GM23338 (cell line): ENCODE measurements around the gene COL4A2. TPM values are rescaled to one million over a fixed set of nuclear protein-coding genes. Genes with fewer than 3 reads are reported as not detected.

Experiments used
- ATAC-seq: fragments of 200-7000 bp; cut with Tn5 transposase; 3 replicates; pipeline ENCODE4 v1.9.1; 2020
- DNase-seq: peaks from one replicate; pipeline ENCODE4 v3.0.0-alpha.2; 2015; ENCODE audit warnings: low spot score
- H2AFZ ChIP-seq: fragments of 200-600 bp; sonication (generic); 2 replicates; pipeline ENCODE4 v1.8.0; 2016; ENCODE audit warnings: antibody characterized with exemption, mild to moderate bottlenecking, moderate library complexity
- H3F3A ChIP-seq: fragments of 200-600 bp; sonication (generic); replicated peaks from 2 replicates; pipeline ENCODE4 v1.8.0; 2017; ENCODE audit warnings: antibody characterized with exemption, mixed run types, low read depth
- H3K27ac ChIP-seq: fragments of 200-600 bp; sonication (generic); 2 replicates; pipeline ENCODE4 v1.6.1; 2016; ENCODE audit warnings: low read depth
- H3K27me3 ChIP-seq: fragments of 200-600 bp; sonication (generic); 2 replicates; pipeline ENCODE4 v1.8.0; 2016; ENCODE audit warnings: mild to moderate bottlenecking, mixed run types, moderate library complexity; ENCODE audit not compliant: insufficient read depth
- H3K36me3 ChIP-seq: fragments of 200-600 bp; sonication (generic); 2 replicates; pipeline ENCODE4 v1.8.0; 2016; ENCODE audit warnings: mild to moderate bottlenecking; ENCODE audit not compliant: insufficient read depth
- H3K4me1 ChIP-seq: fragments of 200-600 bp; sonication (generic); 2 replicates; pipeline ENCODE4 v1.8.0; 2016; ENCODE audit warnings: mild to moderate bottlenecking, moderate library complexity; ENCODE audit not compliant: insufficient read depth
- H3K4me2 ChIP-seq: fragments of 200-600 bp; sonication (generic); 2 replicates; pipeline ENCODE4 v1.7.1; 2017; ENCODE audit warnings: mixed run types
- H3K4me3 ChIP-seq: fragments of 200-600 bp; sonication (generic); 2 replicates; pipeline ENCODE4 v1.6.1; 2016; ENCODE audit warnings: mixed run types
- H3K79me2 ChIP-seq: fragments of 200-600 bp; sonication (generic); replicated peaks from 2 replicates; pipeline ENCODE4 v1.8.0; 2017; ENCODE audit warnings: mild to moderate bottlenecking; ENCODE audit not compliant: insufficient read depth
- H3K9me2 ChIP-seq: fragments of 200-600 bp; sonication (generic); 2 replicates; pipeline ENCODE4 v1.8.0; 2017; ENCODE audit not compliant: insufficient read depth
- H4K20me1 ChIP-seq: fragments of 200-600 bp; sonication (generic); replicated peaks from 2 replicates; pipeline ENCODE4 v1.8.0; 2017; ENCODE audit warnings: mild to moderate bottlenecking; ENCODE audit not compliant: insufficient read depth
- H3K27ac Mint-ChIP-seq: 2 replicates; pipeline ENCODE4 v1.8.0; 2020; ENCODE audit warnings: inconsistent platforms, mild to moderate bottlenecking, moderate library complexity, mixed read lengths
- H3K27me3 Mint-ChIP-seq: 3 replicates; pipeline ENCODE4 v1.8.0; 2022; ENCODE audit warnings: low read depth, mild to moderate bottlenecking, moderate library complexity, mixed read lengths, inconsistent platforms; ENCODE audit not compliant: insufficient read depth, poor library complexity
- H3K36me3 Mint-ChIP-seq: 3 replicates; pipeline ENCODE4 v1.8.0; 2021; ENCODE audit warnings: low read depth, mild to moderate bottlenecking, inconsistent platforms, moderate library complexity, mixed read lengths
- H3K4me1 Mint-ChIP-seq: 3 replicates; pipeline ENCODE4 v1.8.0; 2020; ENCODE audit warnings: mild to moderate bottlenecking, inconsistent platforms, mixed read lengths
- H3K4me3 Mint-ChIP-seq: 3 replicates; pipeline ENCODE4 v1.8.0; 2021; ENCODE audit warnings: moderate library complexity, mild to moderate bottlenecking, inconsistent platforms, mixed read lengths
- H3K9me3 Mint-ChIP-seq: 3 replicates; pipeline ENCODE4 v1.8.0; 2020; ENCODE audit warnings: moderate library complexity, mild to moderate bottlenecking, inconsistent platforms, mixed read lengths
- CREB1 ChIP-seq: fragments of 250-450 bp; sonication (Bioruptor Pico); IDR thresholded peaks from 2 replicates; pipeline ENCODE4 v1.5.0; 2020; ENCODE audit warnings: low read depth, mild to moderate bottlenecking, moderate library complexity
- EZH2 ChIP-seq: fragments of 200-600 bp; sonication (generic); IDR thresholded peaks from one replicate; pipeline ENCODE4 v1.8.0; 2017; ENCODE audit warnings: antibody characterized with exemption, mild to moderate bottlenecking, low read depth; ENCODE audit not compliant: unreplicated experiment
- NANOG ChIP-seq: IDR thresholded peaks from 2 replicates; pipeline ENCODE4 v1.6.1; 2016; ENCODE audit warnings: antibody characterized with exemption, borderline replicate concordance
- POLR2AphosphoS5 ChIP-seq: IDR thresholded peaks from 2 replicates; pipeline ENCODE4 v1.6.1; 2016; ENCODE audit warnings: antibody characterized with exemption, low read depth
- STAT1 ChIP-seq: IDR thresholded peaks from one replicate; pipeline ENCODE4 v1.6.1; 2016; ENCODE audit warnings: antibody characterized with exemption; ENCODE audit not compliant: unreplicated experiment
- ZNF114 ChIP-seq: fragments of 250-450 bp; sonication (Bioruptor Pico); IDR thresholded peaks from 2 replicates; pipeline ENCODE4 v1.5.0; 2020; ENCODE audit warnings: mild to moderate bottlenecking, moderate library complexity
- polyA plus RNA-seq: library from polyadenylated mRNA; unstranded; fragments of >200 nt; fragmentation: Nextera tagmentation; extraction: Ambion mirVana; gene quantifications from 2 replicates; pipeline ENCODE4 v1.2.1, GENCODE V29; 2016
- total RNA-seq: library from RNA; depleted of rRNA; stranded (reverse); fragments of >200 nt; shearing (Covaris generic); gene quantifications from 2 replicates; pipeline ENCODE4 v1.2.3, GENCODE V29; 2014
- TF ChIP-seq, protein P1 (sequence below): IDR thresholded peaks from one replicate; pipeline ENCODE4 v1.6.1; 2018; ENCODE audit warnings: antibody characterized with exemption; ENCODE audit not compliant: unreplicated experiment
- TF ChIP-seq, protein P2 (sequence below): IDR thresholded peaks from 2 replicates; pipeline ENCODE4 v1.6.1; 2016; ENCODE audit warnings: antibody characterized with exemption
- TF ChIP-seq, protein P3 (sequence below), 2 experiments: fragments of 200-600 bp in 1 of 2; sonication (generic) in 1 of 2; conservative IDR thresholded peaks; 2 replicates each; pipeline versions ENCODE4 v1.5.1 to v1.6.1; 2016 to 2017; ENCODE audit warnings: antibody characterized with exemption in 2 of 2, low read depth in 2 of 2, mild to moderate bottlenecking in 2 of 2, moderate library complexity in 1 of 2

COL4A2 gene
- total and polyA plus RNA-seq, 2 experiments from 2014 or later = 37.4 to 131 TPM

DNA sequence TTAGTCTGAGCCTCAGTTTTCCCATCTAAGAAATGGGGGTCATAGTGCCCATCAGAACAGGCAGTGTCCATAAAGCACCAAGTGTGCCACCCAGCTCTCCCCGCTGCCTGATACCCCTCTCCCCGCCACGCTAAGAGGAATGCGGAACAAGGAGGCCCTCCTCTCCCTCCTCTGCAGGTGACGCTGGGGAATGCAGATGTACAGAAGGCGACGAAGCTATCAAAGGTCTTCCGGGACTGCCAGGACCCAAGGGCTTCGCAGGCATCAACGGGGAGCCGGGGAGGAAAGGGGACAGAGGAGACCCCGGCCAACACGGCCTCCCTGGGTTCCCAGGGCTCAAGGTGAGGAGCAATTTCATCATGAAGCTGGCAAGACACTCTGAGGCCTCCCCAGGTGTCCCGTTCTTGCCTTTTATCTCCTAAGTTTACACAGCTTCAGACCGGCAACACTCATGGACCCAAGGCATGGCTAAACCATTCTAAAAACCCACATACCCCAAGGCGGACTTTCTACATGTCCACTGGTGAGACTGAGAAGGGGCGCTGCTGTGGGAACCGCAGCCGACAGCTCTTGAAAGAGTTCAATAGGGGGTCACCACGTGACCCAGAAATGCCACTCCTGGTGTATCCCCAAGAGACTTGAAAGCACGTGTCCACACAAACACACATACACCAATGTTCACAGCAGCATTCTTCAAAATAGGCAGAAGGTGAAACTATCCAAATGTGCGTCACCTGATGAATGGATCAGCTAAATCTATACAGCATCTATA is 151.7 kb downstream of the COL4A2 start (continued):
- TF ChIP-seq, protein P1, sequence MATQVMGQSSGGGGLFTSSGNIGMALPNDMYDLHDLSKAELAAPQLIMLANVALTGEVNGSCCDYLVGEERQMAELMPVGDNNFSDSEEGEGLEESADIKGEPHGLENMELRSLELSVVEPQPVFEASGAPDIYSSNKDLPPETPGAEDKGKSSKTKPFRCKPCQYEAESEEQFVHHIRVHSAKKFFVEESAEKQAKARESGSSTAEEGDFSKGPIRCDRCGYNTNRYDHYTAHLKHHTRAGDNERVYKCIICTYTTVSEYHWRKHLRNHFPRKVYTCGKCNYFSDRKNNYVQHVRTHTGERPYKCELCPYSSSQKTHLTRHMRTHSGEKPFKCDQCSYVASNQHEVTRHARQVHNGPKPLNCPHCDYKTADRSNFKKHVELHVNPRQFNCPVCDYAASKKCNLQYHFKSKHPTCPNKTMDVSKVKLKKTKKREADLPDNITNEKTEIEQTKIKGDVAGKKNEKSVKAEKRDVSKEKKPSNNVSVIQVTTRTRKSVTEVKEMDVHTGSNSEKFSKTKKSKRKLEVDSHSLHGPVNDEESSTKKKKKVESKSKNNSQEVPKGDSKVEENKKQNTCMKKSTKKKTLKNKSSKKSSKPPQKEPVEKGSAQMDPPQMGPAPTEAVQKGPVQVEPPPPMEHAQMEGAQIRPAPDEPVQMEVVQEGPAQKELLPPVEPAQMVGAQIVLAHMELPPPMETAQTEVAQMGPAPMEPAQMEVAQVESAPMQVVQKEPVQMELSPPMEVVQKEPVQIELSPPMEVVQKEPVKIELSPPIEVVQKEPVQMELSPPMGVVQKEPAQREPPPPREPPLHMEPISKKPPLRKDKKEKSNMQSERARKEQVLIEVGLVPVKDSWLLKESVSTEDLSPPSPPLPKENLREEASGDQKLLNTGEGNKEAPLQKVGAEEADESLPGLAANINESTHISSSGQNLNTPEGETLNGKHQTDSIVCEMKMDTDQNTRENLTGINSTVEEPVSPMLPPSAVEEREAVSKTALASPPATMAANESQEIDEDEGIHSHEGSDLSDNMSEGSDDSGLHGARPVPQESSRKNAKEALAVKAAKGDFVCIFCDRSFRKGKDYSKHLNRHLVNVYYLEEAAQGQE = no peak
- no peak for TF ChIP-seq STAT1

DNA sequence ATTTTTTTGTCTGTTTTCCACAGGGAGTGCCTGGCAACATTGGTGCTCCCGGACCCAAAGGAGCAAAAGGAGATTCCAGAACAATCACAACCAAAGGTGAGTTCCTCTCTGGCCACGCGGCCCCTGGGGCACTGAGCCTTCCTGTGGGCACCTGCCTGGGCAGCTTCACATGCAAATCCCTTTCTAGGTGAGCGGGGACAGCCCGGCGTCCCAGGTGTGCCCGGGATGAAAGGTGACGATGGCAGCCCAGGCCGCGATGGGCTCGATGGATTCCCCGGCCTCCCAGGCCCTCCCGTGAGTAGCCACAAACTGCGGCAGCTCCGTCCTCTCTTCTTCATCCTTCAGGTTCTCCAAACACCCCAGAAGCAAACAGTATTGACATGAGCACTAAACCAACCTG is 155.0 kb downstream of the COL4A2 start:
- Mint-ChIP-seq H3K9me3 (no peaks in the 10 kb centered on the region), H3K4me3 (no peak overlapping the region), H3K27ac (no peak overlapping the region), H3K27me3 (peaks cover 13% of the 10 kb centered on the region), H3K36me3 (peaks cover 26% of the 10 kb centered on the region), H3K4me1 (peaks cover 5% of the 10 kb centered on the region)
- Histone ChIP-seq H3K9me2 (no peaks in the 10 kb centered on the region), H3K27ac (no peak overlapping the region), H3K4me3 (no peak overlapping the region), H3K36me3 (peaks cover 4% of the 10 kb centered on the region; the same call in 1 of the 2 replicates), H3K27me3 (no peaks in the 10 kb centered on the region), H3F3A (no peaks in the 10 kb centered on the region), H4K20me1 (no peaks in the 10 kb centered on the region), H2AFZ (no peak overlapping the region), H3K4me1 (no peaks in the 10 kb centered on the region), H3K4me2 (no peak overlapping the region), H3K79me2 (no peaks in the 10 kb centered on the region)
- DNase-seq (no peak), ATAC-seq (no peak)
- TF ChIP-seq EZH2 (no peak), STAT1 (no peak), NANOG (no peak), CREB1 (CRISPR knock-in tag) (no peak), POLR2AphosphoS5 (no peak), ZNF114 (no peak)
- TF ChIP-seq, protein P1 = no peak
- TF ChIP-seq, protein P2, sequence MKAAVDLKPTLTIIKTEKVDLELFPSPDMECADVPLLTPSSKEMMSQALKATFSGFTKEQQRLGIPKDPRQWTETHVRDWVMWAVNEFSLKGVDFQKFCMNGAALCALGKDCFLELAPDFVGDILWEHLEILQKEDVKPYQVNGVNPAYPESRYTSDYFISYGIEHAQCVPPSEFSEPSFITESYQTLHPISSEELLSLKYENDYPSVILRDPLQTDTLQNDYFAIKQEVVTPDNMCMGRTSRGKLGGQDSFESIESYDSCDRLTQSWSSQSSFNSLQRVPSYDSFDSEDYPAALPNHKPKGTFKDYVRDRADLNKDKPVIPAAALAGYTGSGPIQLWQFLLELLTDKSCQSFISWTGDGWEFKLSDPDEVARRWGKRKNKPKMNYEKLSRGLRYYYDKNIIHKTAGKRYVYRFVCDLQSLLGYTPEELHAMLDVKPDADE = no peak
- TF ChIP-seq, protein P3, sequence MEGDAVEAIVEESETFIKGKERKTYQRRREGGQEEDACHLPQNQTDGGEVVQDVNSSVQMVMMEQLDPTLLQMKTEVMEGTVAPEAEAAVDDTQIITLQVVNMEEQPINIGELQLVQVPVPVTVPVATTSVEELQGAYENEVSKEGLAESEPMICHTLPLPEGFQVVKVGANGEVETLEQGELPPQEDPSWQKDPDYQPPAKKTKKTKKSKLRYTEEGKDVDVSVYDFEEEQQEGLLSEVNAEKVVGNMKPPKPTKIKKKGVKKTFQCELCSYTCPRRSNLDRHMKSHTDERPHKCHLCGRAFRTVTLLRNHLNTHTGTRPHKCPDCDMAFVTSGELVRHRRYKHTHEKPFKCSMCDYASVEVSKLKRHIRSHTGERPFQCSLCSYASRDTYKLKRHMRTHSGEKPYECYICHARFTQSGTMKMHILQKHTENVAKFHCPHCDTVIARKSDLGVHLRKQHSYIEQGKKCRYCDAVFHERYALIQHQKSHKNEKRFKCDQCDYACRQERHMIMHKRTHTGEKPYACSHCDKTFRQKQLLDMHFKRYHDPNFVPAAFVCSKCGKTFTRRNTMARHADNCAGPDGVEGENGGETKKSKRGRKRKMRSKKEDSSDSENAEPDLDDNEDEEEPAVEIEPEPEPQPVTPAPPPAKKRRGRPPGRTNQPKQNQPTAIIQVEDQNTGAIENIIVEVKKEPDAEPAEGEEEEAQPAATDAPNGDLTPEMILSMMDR (conservative IDR thresholded peaks at IDR 0.05; ENCODE audit: low read depth in 2 of 2) = no peak
